ENCODE measurements around the gene PRICKLE4.

PRICKLE4 gene

GRCh38 chr6:41774841-41775240 lies 5.7 kb upstream of the PRICKLE4 start:
- FAIRE-seq, result no peak

- FAIRE-seq, result no peak
Observed at GRCh38 chr6:41775293-41775882, 5.2 kb upstream of the PRICKLE4 start.

GRCh38 chr6:41777551-41778285 lies 2.9 kb upstream of the PRICKLE4 start:
- no peak for FAIRE-seq

GRCh38 chr6:41778895-41779294 lies 1.7 kb upstream of the PRICKLE4 start:
- FAIRE-seq, result no peak

- FAIRE-seq, result no peak
Observed at GRCh38 chr6:41779336-41779735, 1.2 kb upstream of the PRICKLE4 start.

DNA sequence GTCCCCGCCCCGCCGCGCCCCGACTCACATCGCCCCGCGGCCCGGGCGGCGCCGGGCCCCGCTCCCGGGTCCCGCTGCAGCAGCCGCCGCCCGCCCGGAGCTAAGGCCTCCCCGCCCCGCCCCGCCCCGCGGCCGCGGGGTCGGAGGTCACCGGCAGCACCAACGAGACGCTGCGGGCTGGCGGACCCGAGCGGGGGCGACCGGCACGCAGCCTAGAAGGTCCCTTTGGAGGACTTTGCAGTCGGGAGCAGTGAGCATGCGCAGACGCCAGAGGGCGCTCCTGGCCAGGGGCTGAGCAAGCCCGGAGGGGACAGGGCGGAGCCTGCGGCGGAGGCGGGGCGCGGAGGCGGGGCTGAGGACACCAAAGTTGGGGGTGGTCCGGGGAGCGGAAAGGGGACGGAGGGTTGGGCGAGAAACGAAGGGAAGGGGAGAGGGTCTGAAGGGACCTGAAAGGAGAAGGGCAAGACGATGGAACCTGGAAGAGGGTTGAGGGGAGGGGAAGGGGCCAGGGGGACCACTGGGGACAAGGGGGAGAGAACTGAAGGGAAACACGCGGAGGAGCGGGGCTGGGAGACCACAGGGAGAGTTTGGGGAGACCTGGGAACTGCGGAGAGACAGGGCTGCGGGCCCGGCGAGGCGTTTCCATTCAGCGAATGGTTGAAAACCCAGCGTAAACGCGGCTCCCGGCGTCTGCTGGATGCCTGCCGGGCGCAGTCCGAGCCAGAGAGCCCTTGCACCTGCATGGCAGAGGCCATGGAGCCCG lies 613 bp upstream of the PRICKLE4 start, which contains the start of gene FRS3:
Gene FRS3 (minus strand): TSS at position 113 of the 763 bp plus-strand sequence. CDS start 2,913 bp downstream, outside the sequence.
- FAIRE-seq, result no peak

GRCh38 chr6:41781366-41781730 lies 766 bp downstream of the PRICKLE4 start:
- FAIRE-seq, result no peak

GRCh38 chr6:41783106-41783780 lies 2.7 kb downstream of the PRICKLE4 start:
- no peak for FAIRE-seq

- no peak for FAIRE-seq
Observed at GRCh38 chr6:41784581-41785171, 4.1 kb downstream of the PRICKLE4 start.

DNA sequence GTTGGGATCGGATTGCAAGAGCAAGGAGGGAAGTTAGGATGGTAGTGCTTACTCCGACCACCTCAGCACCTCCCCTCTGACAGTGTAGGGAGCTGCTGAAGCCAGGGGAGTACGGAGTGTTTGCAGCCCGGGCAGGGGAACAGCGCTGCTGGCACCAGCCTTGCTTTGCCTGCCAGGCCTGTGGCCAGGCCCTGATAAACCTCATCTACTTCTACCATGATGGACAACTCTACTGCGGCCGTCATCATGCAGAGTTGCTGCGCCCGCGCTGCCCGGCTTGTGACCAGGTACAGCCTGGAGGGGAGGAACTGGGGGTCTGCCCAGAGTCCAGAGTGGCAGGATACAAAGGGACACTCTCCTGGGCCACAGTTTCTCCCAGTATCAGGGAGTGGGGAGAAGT lies 4.7 kb downstream of the PRICKLE4 start:
- no peak for FAIRE-seq

GRCh38 chr6:41785689-41786450 lies 5.3 kb downstream of the PRICKLE4 start:
- FAIRE-seq, result no peak

DNA sequence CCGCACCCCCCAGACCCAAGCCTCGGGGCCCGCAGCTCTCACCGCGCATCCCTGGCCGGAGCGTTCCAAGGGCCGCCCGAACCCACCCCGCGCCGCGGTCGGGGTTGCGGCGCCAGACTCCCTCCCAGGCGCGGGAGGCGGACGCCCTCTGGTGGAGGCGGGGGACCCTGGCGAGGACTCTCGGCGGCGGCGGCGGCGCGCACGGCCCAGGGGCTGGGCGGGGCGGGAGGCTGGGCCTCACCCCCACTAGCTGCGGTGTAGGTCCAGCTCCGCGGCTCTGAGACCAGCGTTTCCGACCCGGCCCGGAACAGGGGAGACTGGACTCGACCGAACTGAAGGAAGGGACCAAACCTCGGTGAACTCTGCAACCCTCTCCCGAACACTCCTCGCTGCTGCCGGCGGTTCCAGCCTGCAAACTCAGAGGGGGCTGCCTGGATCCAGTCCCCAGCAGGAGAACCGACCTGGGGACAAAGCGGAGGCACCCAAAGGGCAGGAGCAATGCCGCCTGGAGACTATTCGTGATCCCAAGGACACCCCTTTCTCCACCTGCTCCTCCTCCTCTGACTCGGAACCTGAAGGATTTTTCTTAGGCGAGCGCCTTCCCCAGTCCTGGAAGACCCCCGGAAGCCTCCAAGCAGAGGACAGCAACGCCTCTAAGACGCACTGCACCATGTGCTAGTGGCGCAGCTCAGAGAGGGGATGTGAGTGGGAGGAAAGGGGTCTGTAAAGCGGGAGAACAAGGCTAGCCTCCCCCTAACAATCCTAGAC lies 6.1 kb downstream of the PRICKLE4 start:
- FAIRE-seq, result no peak

DNA sequence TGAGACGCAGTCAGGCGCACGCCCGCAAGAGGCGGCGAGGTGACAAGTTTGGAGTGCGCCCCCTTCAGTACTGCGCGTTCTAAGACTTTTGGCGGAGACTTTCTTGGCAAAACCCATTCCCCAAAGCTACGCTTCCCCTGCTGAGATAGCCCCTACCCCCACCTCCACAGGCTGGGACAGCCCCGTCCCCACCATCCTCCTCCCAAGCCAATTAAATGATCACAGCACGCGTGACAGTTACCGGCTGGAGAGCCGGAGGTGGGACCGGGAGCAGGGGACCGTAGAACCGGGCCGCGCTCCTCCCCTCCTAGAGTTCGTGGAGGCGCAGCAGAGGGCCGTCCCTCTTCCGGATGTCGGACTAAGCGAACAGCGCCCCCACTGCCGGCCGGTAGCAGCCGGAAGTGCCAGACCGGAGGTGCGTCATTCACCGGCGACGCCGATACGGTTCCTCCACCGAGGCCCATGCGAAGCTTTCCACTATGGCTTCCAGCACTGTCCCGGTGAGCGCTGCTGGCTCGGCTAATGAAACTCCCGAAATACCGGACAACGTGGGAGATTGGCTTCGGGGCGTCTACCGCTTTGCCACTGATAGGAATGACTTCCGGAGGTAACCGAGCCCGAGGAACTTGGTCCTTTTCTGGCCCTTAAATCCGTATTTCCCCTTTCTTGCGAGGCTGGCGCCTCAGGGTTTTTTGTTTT lies 6.8 kb downstream of the PRICKLE4 start, which contains the start of gene TOMM6:
Gene TOMM6 (plus strand): TSS at position 476 of the 699 bp plus-strand sequence. CDS start 4 bp downstream, at position 480.
- no peak for FAIRE-seq

DNA sequence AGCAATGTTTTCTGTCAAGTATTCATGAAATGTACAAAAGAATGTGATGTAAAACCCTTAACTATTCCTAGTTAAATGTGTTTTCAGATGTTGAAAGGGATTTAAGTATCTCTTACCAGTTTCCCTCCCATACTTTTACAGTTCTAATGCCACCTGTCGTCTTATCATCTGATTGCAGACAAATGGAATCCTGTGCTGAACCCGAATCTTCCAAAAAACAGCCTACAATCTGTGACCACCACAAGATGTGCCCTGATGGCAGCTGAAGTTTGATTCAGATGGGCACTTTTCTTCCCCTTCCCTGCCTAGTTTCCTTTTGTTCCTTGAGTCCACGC lies 8.8 kb downstream of the PRICKLE4 start:
- no peak for FAIRE-seq

- no peak for FAIRE-seq
Observed at GRCh38 chr6:41790045-41790444, 9.5 kb downstream of the PRICKLE4 start.

DNA sequence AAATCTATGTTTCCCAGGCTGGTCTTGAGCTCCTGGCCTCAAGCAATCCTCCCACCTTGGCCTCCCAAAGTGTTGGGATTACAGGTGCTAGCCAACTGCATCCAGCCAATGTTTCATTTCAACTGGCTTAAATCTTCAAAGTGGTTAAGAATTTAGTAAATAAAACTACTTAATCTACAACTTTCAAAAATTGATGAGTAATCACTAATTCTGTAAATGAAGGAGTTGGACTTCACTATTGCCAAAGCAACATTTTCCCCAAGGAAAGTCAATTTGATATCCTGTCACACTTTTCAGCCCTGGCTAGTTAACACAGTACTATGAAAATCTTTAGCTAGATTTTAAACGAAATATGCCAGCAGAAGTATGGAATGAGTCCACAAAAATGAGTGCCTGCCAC lies 10.7 kb downstream of the PRICKLE4 start:
- no peak for FAIRE-seq

DNA sequence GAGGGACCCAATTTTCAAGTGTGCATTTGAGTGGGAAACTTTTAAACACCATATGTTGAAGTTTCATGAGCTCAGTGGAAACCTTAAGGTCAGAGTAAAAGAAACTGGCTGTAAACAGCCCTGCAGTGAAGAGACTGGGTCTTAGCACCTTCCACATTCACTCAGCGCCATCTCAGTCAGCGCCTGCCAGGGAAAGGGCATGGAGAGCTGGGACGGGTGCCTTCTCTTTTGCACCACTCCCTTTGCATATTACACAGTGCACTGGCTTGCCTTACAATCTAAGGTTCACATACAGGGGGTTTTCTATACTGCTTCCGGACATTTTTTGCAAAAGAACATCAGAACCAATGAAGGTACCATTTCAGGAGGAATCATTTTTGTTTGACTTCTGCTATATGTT lies 11.4 kb downstream of the PRICKLE4 start:
- FAIRE-seq, result no peak

DNA sequence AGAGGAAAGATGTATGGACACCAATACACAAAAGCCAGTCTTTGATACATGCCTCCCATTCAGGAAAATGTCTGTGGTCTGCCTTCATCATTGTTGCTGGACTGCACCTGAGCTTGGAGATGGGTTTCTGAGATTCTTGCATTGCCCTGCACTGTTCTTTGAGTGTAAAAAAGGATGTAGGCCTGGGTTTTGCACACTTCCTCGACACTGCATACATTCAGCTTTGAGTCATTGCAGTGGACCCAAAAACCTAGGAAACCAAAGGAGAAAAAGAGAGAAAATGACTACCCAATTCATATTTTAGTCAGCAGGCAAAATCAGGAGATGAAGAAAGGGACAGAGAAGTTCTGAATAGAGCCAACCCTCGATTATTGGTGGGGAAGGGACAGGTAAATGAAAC lies 15.9 kb downstream of the PRICKLE4 start:
- no peak for FAIRE-seq

DNA sequence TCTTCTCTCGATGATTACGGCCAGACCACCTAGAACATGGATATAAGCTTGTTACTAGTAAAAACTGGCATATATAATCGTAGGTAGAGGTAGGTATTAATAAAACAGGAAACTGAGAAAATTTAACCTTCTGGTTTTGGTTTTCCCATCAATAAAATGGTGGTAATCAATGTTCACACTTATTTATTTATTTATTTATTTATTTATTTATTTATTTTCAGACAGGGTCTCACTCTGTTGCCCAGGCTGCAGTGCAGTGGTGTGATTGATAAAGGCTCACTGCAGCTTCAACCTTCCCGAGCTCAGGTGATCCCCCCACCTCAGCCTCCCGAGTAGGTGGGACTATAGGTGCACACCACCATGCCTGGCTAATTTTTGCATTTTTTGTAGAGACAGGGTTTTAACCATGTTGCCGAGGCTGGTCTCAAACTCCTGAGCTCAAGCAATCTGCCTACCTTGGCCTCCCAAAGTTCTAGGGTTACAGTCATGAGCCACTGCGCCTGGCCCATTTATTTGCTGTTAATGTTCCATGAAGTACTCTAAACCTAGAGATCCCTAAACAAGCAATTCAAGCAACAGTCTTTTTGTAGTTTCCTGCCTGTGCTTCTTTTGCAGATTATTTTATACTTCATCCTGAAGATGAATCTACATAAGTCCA lies 18.4 kb downstream of the PRICKLE4 start:
- no peak for FAIRE-seq

DNA sequence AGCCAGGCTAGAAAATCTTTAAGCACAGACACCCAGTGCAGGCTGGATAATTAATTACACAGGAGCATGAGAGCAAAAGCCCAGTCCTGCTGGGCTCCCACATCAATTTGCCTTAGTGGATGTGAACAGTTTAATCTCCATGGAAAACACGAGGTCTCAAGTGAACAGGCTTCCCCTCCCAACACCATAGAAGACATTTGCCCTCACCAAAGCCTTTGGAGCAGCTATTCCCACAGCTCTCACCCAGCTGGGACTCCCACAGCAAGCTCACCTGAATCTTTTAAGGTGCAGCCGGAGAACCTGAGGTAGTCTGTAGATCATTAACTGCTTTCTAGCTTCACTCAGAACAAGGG lies 19.0 kb downstream of the PRICKLE4 start:
- no peak for FAIRE-seq
